Peyer's patch (tissue), 4 donors: Measurements from ENCODE around the gene SPINK6.

ENCODE experiments used
- CTCF ChIP-seq, 6 experiments: fragments of 450-650 bp in 4 of 6; fragments of 200-600 bp in 2 of 6; sonication (generic) in 1 of 6; IDR thresholded peaks; one replicate each; pipeline ENCODE4 v1.5.1; 2017 to 2019; ENCODE audit warnings: antibody characterized with exemption in 6 of 6, mild to moderate bottlenecking in 3 of 6, moderate library complexity in 1 of 6
- POLR2A ChIP-seq, 2 donors: fragments of 450-650 bp; IDR thresholded peaks; one replicate each; pipeline ENCODE4 v1.5.1; 2017; ENCODE audit warnings: antibody characterized with exemption in 2 of 2, mild to moderate bottlenecking in 2 of 2, moderate library complexity in 2 of 2

- TF ChIP-seq CTCF (IDR thresholded peaks at IDR 0.05) (no peak), POLR2A (IDR thresholded peaks at IDR 0.05) (no peak)
Observed at GRCh38 chr5:148206620-148207019, 3.8 kb downstream of the SPINK6 start.
